HCT116 (cell line): Measurements from ENCODE around the gene CAMK2A. TPM values are rescaled to one million over a fixed set of nuclear protein-coding genes. Genes with fewer than 3 reads are reported as not detected.

Experiments used
- ATAC-seq: fragments of 200-7000 bp; cut with Tn5 transposase; 2 replicates; pipeline ENCODE4 v1.9.1; 2020; ENCODE audit warnings: mild to moderate bottlenecking, moderate library complexity
- BruUV-seq: library from RNA; stranded (reverse); fragments of 400-500 nt; replicated peaks from 2 replicates; lab custom pipeline; 2021; lab: Mats Ljungman, UMichigan
- CTCF ChIA-PET: fragments of 300-600 bp; sonication (Branson Sonifier 250); formaldehyde crosslinking; loops from one replicate; lab custom pipeline; 2021; ENCODE audit warnings: antibody characterized with exemption; lab: Charles Lee
- POLR2A ChIA-PET: fragments of 300-600, 350-600 bp; sonication (Branson Sonifier 250); formaldehyde crosslinking; loops from one replicate; lab custom pipeline; 2021; ENCODE audit warnings: antibody characterized with exemption; lab: Charles Lee
- RAD21 ChIA-PET, 2 experiments: fragments of 300-600 bp; sonication (Branson Sonifier 250); formaldehyde crosslinking; loops; one replicate each; lab custom pipeline; 2023; ENCODE audit warnings: low total read pairs in 2 of 2; ENCODE audit not compliant: uncharacterized antibody in 2 of 2, unreplicated experiment in 2 of 2, low non-redundant PET in 1 of 2; lab: Charles Lee
- DNase-seq: peaks from one replicate; pipeline ENCODE4 v3.0.0-alpha.2; 2010; ENCODE audit warnings: low read depth, low spot score
- H2AFZ ChIP-seq: fragments of 200-600 bp; shearing (Covaris generic), sonication (generic); 2 replicates; pipeline ENCODE4 v1.6.1; 2017; ENCODE audit warnings: low read depth, mixed run types, mixed read lengths, antibody characterized with exemption, low read length; ENCODE audit not compliant: poor library complexity, severe bottlenecking
- H3K27ac ChIP-seq: 2 replicates; pipeline ENCODE4 v1.5.1; 2012; ENCODE audit warnings: low read depth, low read length
- H3K27me3 ChIP-seq: fragments of 200-600 bp; sonication (generic); 2 replicates; pipeline ENCODE4 v1.6.1; 2016; ENCODE audit warnings: mixed run types, low read length, mixed read lengths; ENCODE audit not compliant: insufficient read depth
- H3K36me3 ChIP-seq, 2 experiments: fragments of 200-500 bp in 1 of 2; fragments of 200-600 bp in 1 of 2; sonication (Bioruptor generic) in 1 of 2; sonication (generic) in 1 of 2; 2 replicates each; pipeline versions ENCODE4 v1.5.1 to v1.6.1; 2014 to 2016; ENCODE audit warnings: low read length in 2 of 2, inconsistent platforms in 1 of 2, mixed read lengths in 1 of 2, mixed run types in 1 of 2; ENCODE audit not compliant: insufficient read depth in 2 of 2, control insufficient read depth in 1 of 2
- H3K4me1 ChIP-seq, 2 experiments: fragments of 200-600 bp in 1 of 2; sonication (generic) in 1 of 2; 2 replicates each; pipeline versions ENCODE4 v1.5.1 to v1.6.1; 2012 to 2017; ENCODE audit warnings: low read length in 2 of 2, inconsistent platforms in 1 of 2, mild to moderate bottlenecking in 1 of 2, mixed read lengths in 1 of 2, mixed run types in 1 of 2, moderate library complexity in 1 of 2; ENCODE audit not compliant: insufficient read depth in 2 of 2, control insufficient read depth in 1 of 2
- H3K4me2 ChIP-seq: fragments of 200-600 bp; sonication (generic); 2 replicates; pipeline ENCODE4 v1.6.1; 2017; ENCODE audit warnings: mixed run types, low read length, mixed read lengths
- H3K4me3 ChIP-seq, 2 experiments: fragments of 200-600 bp in 1 of 2; sonication (generic) in 1 of 2; replicated peaks in 1 of 2; 2 replicates each; pipeline ENCODE4 v1.5.1; 2011 to 2016; ENCODE audit warnings: low read length in 2 of 2, control low read depth in 1 of 2, low read depth in 1 of 2, mild to moderate bottlenecking in 1 of 2, mixed read lengths in 1 of 2, mixed run types in 1 of 2
- H3K79me2 ChIP-seq: fragments of 200-600 bp; sonication (generic); 2 replicates; pipeline ENCODE4 v1.6.1; 2017; ENCODE audit warnings: mild to moderate bottlenecking, mixed run types, low read length, moderate library complexity, mixed read lengths; ENCODE audit not compliant: insufficient read depth
- H3K9ac ChIP-seq: fragments of 200-600 bp; sonication (generic); 2 replicates; pipeline ENCODE4 v1.6.1; 2016; ENCODE audit warnings: low read length, mixed read lengths
- H3K9me2 ChIP-seq: fragments of 200-600 bp; sonication (generic), shearing (Covaris generic); 2 replicates; pipeline ENCODE4 v1.6.1; 2017; ENCODE audit warnings: mixed run types, mild to moderate bottlenecking, moderate library complexity; ENCODE audit not compliant: insufficient read depth
- H3K9me3 ChIP-seq, 2 experiments: fragments of 200-500 bp in 1 of 2; fragments of 200-600 bp in 1 of 2; sonication (Bioruptor generic) in 1 of 2; sonication (generic) in 1 of 2; 2 replicates each; pipeline ENCODE4 v1.6.1; 2014 to 2017; ENCODE audit warnings: low read length in 2 of 2, mixed read lengths in 2 of 2, inconsistent platforms in 1 of 2, low read depth in 1 of 2, mild to moderate bottlenecking in 1 of 2, mixed run types in 1 of 2, moderate library complexity in 1 of 2; ENCODE audit not compliant: control insufficient read depth in 1 of 2, insufficient read depth in 1 of 2
- H4K20me1 ChIP-seq: fragments of 200-600 bp; sonication (generic), shearing (Covaris generic); 2 replicates; pipeline ENCODE4 v1.6.1; 2017; ENCODE audit warnings: mixed run types, mild to moderate bottlenecking, moderate library complexity; ENCODE audit not compliant: insufficient read depth
- CEBPB ChIP-seq: IDR thresholded peaks from 2 replicates; pipeline ENCODE4 v1.6.1; 2012; ENCODE audit warnings: low read depth
- EGR1 ChIP-seq: IDR thresholded peaks from 2 replicates; pipeline ENCODE4 v1.6.1; 2012; ENCODE audit warnings: low read depth
- EZH2phosphoT487 ChIP-seq: fragments of 200-600 bp; IDR thresholded peaks from 2 replicates; pipeline ENCODE4 v1.6.1; 2018; ENCODE audit warnings: antibody characterized with exemption, borderline replicate concordance
- FOSL1 ChIP-seq: IDR thresholded peaks from 2 replicates; pipeline ENCODE4 v1.6.1; 2012; ENCODE audit warnings: low read depth
- JUND ChIP-seq: IDR thresholded peaks from 2 replicates; pipeline ENCODE4 v1.6.1; 2012
- MAX ChIP-seq: IDR thresholded peaks from 2 replicates; pipeline ENCODE4 v1.6.1; 2012
- POLR2A ChIP-seq: IDR thresholded peaks from 2 replicates; pipeline ENCODE4 v1.7.0; 2011; ENCODE audit warnings: borderline replicate concordance; ENCODE audit not compliant: insufficient read depth, insufficient read length; ENCODE audit errors: extremely low read depth
- POLR2AphosphoS5 ChIP-seq: IDR thresholded peaks from 2 replicates; pipeline ENCODE4 v1.6.1; 2011; ENCODE audit warnings: mild to moderate bottlenecking, low read depth, low read length, moderate library complexity
- RAD21 ChIP-seq: IDR thresholded peaks from 2 replicates; pipeline ENCODE4 v1.6.1; 2012; ENCODE audit warnings: low read depth, mild to moderate bottlenecking
- REST ChIP-seq: IDR thresholded peaks from 2 replicates; pipeline ENCODE4 v1.6.1; 2012; ENCODE audit warnings: low read depth
- SIN3A ChIP-seq: IDR thresholded peaks from 2 replicates; pipeline ENCODE4 v1.6.1; 2012; ENCODE audit warnings: low read depth
- SRF ChIP-seq: IDR thresholded peaks from 2 replicates; pipeline ENCODE4 v1.6.1; 2012; ENCODE audit warnings: low read depth
- TCF7L2 ChIP-seq: IDR thresholded peaks from 2 replicates; pipeline ENCODE4 v1.7.0; 2011; ENCODE audit warnings: borderline replicate concordance, inconsistent platforms; ENCODE audit not compliant: insufficient read depth, insufficient read length; ENCODE audit errors: extremely low read depth
- YY1 ChIP-seq: IDR thresholded peaks from 2 replicates; pipeline ENCODE4 v1.6.1; 2011; ENCODE audit warnings: low read length, low read depth, moderate library complexity, mild to moderate bottlenecking; ENCODE audit not compliant: insufficient replicate concordance; ENCODE audit errors: extremely low read depth
- ZBTB33 ChIP-seq: IDR thresholded peaks from 2 replicates; pipeline ENCODE4 v1.6.1; 2011; ENCODE audit warnings: mild to moderate bottlenecking, low read length, moderate library complexity; ENCODE audit not compliant: insufficient replicate concordance; ENCODE audit errors: extremely low read depth
- ZNF274 ChIP-seq: fragments of 200-500 bp; sonication (Bioruptor generic); IDR thresholded peaks from 2 replicates; pipeline ENCODE4 v1.6.1; 2014; ENCODE audit warnings: mild to moderate bottlenecking, low read depth, low read length, inconsistent platforms
- intact Hi-C: fragments of 100-400 bp; cut with micrococcal nuclease; formaldehyde crosslinking; loops from 2 replicates; pipeline ENCODE4 v1.10.0; 2022
- total RNA-seq: library from RNA; stranded (reverse); gene quantifications from one replicate; pipeline ENCODE4 v1.2.1, GENCODE V29; 2021; ENCODE audit not compliant: unreplicated experiment
- TF ChIP-seq, protein P1 (sequence below), 3 experiments: fragments of 200-600 bp in 1 of 3; sonication (generic) in 1 of 3; IDR thresholded peaks in 2 of 3; conservative IDR thresholded peaks in 1 of 3; 2 replicates each; pipeline ENCODE4 v1.5.1; 2012 to 2017; ENCODE audit warnings: low read depth in 2 of 3, low read length in 2 of 3, antibody characterized with exemption in 1 of 3, borderline replicate concordance in 1 of 3, control low read depth in 1 of 3, mild to moderate bottlenecking in 1 of 3, mixed read lengths in 1 of 3, mixed run types in 1 of 3, moderate library complexity in 1 of 3; ENCODE audit not compliant: insufficient read depth in 1 of 3

The CAMK2A gene
- total RNA-seq, 1 experiment from 2014 or later: not detected

GRCh38 chr5:150313501-150313900 is 23.9 kb upstream of the CAMK2A start:
- Histone ChIP-seq H3K79me2 (no peaks in the 10 kb centered on the region), H3K4me1 (peaks cover 12 to 21% of the 10 kb centered on the region in 2 experiments), H2AFZ (no peak overlapping the region), H3K9ac (no peak overlapping the region), H4K20me1 (no peaks in the 10 kb centered on the region), H3K4me3 (no peak overlapping the region)
- intact Hi-C loops: no loop called here
- CTCF ChIA-PET: no interaction called here
- ATAC-seq: no peak
- BruUV-seq: no TSS peak
- POLR2A ChIA-PET: interaction anchor here (0.7 kb wide), 1 partner anchor 13 kb away, joined by 3 read pairs; no protein-coding TSS in a partner anchor
- TF ChIP-seq SIN3A (no peak), ZBTB33 (no peak), FOSL1 (no peak), SRF (no peak), RAD21 (no peak), REST (no peak), EZH2phosphoT487 (no peak), ZNF274 (no peak), POLR2AphosphoS5 (no peak), POLR2A (no peak), TCF7L2 (no peak), CEBPB (no peak), JUND (no peak), MAX (no peak), YY1 (no peak), EGR1 (no peak)
- TF ChIP-seq, protein P1, sequence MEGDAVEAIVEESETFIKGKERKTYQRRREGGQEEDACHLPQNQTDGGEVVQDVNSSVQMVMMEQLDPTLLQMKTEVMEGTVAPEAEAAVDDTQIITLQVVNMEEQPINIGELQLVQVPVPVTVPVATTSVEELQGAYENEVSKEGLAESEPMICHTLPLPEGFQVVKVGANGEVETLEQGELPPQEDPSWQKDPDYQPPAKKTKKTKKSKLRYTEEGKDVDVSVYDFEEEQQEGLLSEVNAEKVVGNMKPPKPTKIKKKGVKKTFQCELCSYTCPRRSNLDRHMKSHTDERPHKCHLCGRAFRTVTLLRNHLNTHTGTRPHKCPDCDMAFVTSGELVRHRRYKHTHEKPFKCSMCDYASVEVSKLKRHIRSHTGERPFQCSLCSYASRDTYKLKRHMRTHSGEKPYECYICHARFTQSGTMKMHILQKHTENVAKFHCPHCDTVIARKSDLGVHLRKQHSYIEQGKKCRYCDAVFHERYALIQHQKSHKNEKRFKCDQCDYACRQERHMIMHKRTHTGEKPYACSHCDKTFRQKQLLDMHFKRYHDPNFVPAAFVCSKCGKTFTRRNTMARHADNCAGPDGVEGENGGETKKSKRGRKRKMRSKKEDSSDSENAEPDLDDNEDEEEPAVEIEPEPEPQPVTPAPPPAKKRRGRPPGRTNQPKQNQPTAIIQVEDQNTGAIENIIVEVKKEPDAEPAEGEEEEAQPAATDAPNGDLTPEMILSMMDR (IDR thresholded peaks at IDR 0.05 in 2 of 3, conservative IDR thresholded peaks at IDR 0.05 in 1 of 3; ENCODE audit: borderline replicate concordance in 1 of 3, insufficient read depth in 1 of 3, low read depth in 2 of 3, low read length in 2 of 3): no peak
- TF ChIP-seq, all 23 proteins: peak for 0
- Histone ChIP-seq H3K9me2 (no peaks in the 10 kb centered on the region), H3K36me3 (no peaks in the 10 kb centered on the region), H3K4me2 (no peak overlapping the region), H3K9me3 (no peaks in the 10 kb centered on the region), H3K27me3 (no peaks in the 10 kb centered on the region), H3K27ac (no peak overlapping the region)
- RAD21 ChIA-PET: no interaction called here
- no peak for DNase-seq
